ENCODE measurements around the gene VPS13D.

VPS13D gene

GRCh38 chr1:12549460-12550349, 319.9 kb downstream of the VPS13D start:
- Histone ChIP-seq H3K4me3 (IDR thresholded peaks at IDR 0.05; ENCODE audit: insufficient read depth, low read depth, low read length) (no peak overlapping the region), H3K4me1 (ENCODE audit: low read depth, poor library complexity, severe bottlenecking) (no peaks in the 10 kb centered on the region), H4K20me1 (ENCODE audit: insufficient read depth) (no peaks in the 10 kb centered on the region), H3K27ac (no peak overlapping the region), H3K27me3 (ENCODE audit: insufficient read depth, low read depth) (no peaks in the 10 kb centered on the region), H3K36me3 (ENCODE audit: insufficient read depth) (no peaks in the 10 kb centered on the region), H3K79me2 (ENCODE audit: insufficient read depth, low read depth) (no peaks in the 10 kb centered on the region), H2AFZ (ENCODE audit: low read depth) (no peak overlapping the region), H3K9ac (no peak overlapping the region), H3K4me2 (no peak overlapping the region)
- no peak for TF ChIP-seq CTCF (conservative IDR thresholded peaks at IDR 0.05; ENCODE audit: low read depth, low read length)

- Histone ChIP-seq H3K36me3 (ENCODE audit: insufficient read depth) (no peaks in the 10 kb centered on the region), H3K27ac (no peak overlapping the region), H3K27me3 (ENCODE audit: insufficient read depth, low read depth) (no peaks in the 10 kb centered on the region), H3K4me1 (ENCODE audit: low read depth, poor library complexity, severe bottlenecking) (no peaks in the 10 kb centered on the region), H3K4me3 (IDR thresholded peaks at IDR 0.05; ENCODE audit: insufficient read depth, low read depth, low read length) (no peak overlapping the region), H3K79me2 (ENCODE audit: insufficient read depth, low read depth) (no peaks in the 10 kb centered on the region), H4K20me1 (ENCODE audit: insufficient read depth) (no peaks in the 10 kb centered on the region), H3K9ac (no peak overlapping the region), H2AFZ (ENCODE audit: low read depth) (no peak overlapping the region), H3K4me2 (no peak overlapping the region)
- TF ChIP-seq CTCF (conservative IDR thresholded peaks at IDR 0.05; ENCODE audit: low read depth, low read length): no peak
Measured at GRCh38 chr1:12551584-12551983, 321.8 kb downstream of the VPS13D start.

- Histone ChIP-seq H3K9ac (no peak overlapping the region), H3K4me1 (ENCODE audit: low read depth, poor library complexity, severe bottlenecking) (no peaks in the 10 kb centered on the region), H4K20me1 (ENCODE audit: insufficient read depth) (no peaks in the 10 kb centered on the region), H3K4me3 (IDR thresholded peaks at IDR 0.05; ENCODE audit: insufficient read depth, low read depth, low read length) (no peak overlapping the region), H3K36me3 (ENCODE audit: insufficient read depth) (no peaks in the 10 kb centered on the region), H3K27ac (no peak overlapping the region), H3K79me2 (ENCODE audit: insufficient read depth, low read depth) (no peaks in the 10 kb centered on the region), H2AFZ (ENCODE audit: low read depth) (no peak overlapping the region), H3K27me3 (ENCODE audit: insufficient read depth, low read depth) (no peaks in the 10 kb centered on the region), H3K4me2 (no peak overlapping the region)
- TF ChIP-seq CTCF (conservative IDR thresholded peaks at IDR 0.05; ENCODE audit: low read depth, low read length): no peak
Measured at GRCh38 chr1:12552111-12552888, 322.5 kb downstream of the VPS13D start.

GRCh38 chr1:12552951-12553921, 323.4 kb downstream of the VPS13D start:
- Histone ChIP-seq H4K20me1 (ENCODE audit: insufficient read depth) (no peaks in the 10 kb centered on the region), H2AFZ (ENCODE audit: low read depth) (no peak overlapping the region), H3K27me3 (ENCODE audit: insufficient read depth, low read depth) (no peaks in the 10 kb centered on the region), H3K27ac (no peak overlapping the region), H3K9ac (no peak overlapping the region), H3K79me2 (ENCODE audit: insufficient read depth, low read depth) (no peaks in the 10 kb centered on the region), H3K36me3 (ENCODE audit: insufficient read depth) (no peaks in the 10 kb centered on the region), H3K4me1 (ENCODE audit: low read depth, poor library complexity, severe bottlenecking) (no peaks in the 10 kb centered on the region), H3K4me3 (IDR thresholded peaks at IDR 0.05; ENCODE audit: insufficient read depth, low read depth, low read length) (no peak overlapping the region), H3K4me2 (no peak overlapping the region)
- no peak for TF ChIP-seq CTCF (conservative IDR thresholded peaks at IDR 0.05; ENCODE audit: low read depth, low read length)
